ENCODE measurements around the gene FHL2. TPM values are rescaled to one million over a fixed set of nuclear protein-coding genes. Genes with fewer than 3 reads are reported as not detected.
A peak's percentile ranks its signal among the peaks of the same experiment; 100 is the strongest.

Gene FHL2
- total RNA-seq, 1 experiment from 2014 or later, result 195 TPM

DNA sequence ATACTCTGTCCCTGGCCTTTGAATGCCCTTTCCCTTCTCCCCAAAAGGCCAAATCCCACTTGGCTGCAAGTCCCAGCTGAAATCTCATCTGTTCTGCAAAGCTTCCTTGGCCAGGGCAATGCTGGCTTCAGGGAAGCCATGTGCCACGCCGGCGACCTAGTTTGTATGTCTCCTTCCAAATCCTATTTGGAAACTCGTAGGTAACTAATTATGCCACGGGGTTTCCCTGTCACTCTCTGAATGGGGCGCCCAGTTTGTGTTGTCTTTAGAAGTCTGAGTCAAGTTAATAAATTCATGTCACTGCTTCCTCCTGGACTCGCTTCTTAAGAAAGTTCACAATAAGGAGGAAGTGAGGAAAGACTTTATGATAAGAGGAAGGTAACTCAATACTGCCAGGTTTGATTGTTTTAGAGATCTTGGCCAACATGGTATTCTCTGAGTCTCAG lies 19.1 kb downstream of the FHL2 start:
- DNase-seq (ENCODE audit: low spot score), result no peak

DNA sequence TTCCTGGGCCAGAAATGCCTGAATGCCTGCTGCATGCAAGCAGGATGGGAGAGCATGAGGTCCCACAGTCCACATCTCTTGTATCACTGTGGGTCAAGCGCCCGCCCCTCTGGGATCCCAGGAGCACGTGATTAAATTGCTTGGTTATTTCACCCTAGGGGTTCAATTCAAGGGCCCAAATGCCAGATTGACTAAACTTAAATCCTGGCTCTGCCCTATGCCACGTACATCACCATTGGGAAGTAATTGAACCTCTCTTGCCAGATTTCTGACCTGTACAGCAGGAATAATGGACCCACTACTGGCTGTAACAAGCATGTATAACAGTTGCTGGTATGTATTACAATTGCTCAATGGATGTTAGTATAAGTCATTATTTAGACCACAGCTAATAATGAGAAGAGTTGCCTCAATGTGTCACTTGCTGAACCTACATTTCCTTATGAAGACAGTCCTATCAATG lies 19.9 kb downstream of the FHL2 start:
- DNase-seq (ENCODE audit: low spot score), result no peak

DNA sequence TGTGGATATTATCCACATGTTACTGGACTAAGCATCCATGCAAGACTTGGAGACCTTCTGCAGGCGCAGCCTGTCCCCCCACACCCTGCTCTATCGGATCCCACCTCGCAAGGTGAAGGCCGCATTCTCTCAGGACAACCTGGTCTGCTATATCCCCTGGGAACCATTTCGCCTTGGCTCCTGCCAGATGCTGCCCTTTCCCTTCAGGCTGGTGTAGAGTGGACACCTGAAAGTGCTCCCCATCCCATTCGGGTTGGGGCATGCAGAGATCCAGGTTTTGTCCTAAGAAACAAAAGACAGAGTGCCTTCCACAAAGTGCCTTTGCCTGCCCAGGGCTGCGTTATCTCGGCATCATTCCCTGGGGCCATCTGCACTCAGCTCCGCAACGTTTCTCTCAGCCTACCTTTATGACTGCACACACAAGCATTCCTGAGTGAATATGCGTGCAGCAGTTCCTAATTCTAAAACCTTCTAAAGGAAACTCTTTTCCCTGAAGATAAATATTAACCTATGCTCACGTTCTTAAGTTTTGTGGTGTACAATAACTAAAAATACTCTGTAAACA lies 20.5 kb downstream of the FHL2 start:
- no peak for DNase-seq (ENCODE audit: low spot score)

DNA sequence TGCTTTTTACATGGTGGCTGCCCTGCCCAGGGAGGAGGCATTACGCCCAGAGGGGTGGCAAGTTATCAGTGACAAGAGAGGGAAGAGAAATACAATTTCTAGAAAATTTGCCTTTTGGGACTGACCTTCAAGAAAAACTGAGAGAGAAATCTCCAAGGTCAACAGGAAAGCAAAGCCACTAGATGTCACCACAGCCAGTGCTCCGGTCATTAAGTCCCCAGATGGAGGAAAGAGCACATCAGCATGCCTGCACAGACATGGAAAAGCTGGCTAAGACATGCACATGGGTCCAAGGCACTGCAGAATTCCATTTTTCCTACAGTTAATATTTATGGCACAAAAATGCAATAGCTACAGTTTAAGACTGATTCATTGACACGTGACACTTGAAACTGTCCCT lies 21.0 kb downstream of the FHL2 start:
- no peak for DNase-seq (ENCODE audit: low spot score)

DNA sequence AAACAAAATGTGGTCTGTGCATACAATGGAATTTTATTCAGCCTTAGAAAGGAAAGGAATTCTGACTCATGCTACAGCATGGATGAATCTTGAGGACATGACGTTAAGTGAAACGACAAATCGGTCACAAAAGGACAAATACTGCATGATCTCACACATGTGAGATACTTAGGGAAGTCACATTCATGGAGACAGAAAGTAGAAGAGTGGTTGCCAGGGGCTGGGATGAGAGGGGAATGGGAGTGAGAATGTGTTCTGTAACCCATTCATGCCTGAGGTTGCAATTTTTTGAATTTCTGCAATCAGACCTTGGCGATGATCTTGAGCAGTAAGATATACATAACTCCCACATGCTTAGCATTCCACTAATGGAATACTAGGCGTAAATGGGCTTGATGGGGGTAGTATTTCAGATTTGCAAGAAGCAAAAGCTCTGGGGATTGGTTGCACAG lies 22.0 kb downstream of the FHL2 start:
- no peak for DNase-seq (ENCODE audit: low spot score)

DNA sequence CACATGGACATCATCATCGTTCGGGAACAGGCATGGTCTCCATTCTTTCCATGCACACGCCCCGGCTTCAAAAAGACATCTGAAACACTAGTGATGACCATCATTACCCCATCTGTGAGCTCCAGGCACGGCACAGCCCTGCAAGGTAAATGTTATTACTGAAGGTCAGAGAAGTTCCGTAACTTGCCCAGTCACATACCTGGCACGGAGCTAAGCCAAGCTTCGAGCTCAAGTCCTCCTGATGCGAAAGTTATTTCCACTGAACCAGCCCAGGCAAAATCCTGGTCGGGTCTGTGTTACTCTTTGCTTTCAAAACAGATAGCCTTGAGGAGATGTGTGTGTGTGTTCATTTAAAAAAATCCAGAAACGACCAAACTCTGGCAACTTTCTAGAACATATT lies 22.8 kb downstream of the FHL2 start:
- DNase-seq (ENCODE audit: low spot score), result no peak

DNA sequence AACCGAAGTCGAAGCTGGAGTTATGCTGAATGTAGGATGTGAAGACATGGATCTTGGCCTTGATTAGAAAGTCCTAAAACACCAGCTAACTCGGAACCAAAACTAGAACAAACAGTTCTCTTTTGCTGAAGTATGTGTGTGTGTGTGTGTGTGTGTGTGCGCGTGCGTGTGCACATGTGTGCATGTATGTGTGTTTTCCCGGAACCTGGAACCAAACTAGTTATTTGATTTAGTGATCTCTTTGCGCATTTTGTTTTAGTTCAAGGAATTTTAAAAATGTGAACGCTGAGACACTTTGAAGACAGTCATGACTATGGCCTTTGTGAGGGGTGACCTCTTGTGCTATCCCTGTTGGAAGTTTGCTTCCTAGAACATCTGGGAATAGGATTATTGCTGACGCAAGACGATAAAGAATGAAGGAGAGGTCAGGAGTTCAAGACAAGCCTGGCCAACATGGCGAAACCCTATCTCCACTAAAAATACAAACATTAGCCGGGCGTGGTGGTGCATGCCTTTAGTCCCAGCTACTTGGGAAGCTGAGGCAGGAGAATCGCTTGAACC lies 23.8 kb downstream of the FHL2 start:
- no peak for DNase-seq (ENCODE audit: low spot score)

DNA sequence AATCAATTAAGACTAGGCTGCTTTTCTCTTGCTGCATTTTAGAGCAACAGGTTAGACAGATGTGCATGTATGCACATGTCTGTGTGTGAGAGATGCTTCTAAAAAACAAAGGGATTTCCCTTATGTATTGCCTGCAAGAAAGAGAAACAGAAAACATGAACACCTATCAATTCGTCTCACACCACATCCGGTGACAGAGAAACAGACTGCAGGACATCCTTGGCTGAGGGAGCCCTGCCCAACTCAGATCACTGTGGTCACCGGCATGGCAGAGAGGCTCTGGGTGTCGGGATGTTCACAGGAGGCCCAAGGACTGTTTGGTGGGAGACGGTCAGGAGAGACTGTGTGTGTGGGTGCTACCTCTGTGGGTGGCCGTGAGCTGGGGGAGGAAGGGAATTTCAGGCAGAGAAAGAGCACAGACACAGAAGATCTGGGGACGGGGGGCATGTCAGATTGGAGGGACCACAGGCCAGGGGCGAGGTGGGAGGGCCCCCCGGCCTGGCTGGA lies 24.9 kb downstream of the FHL2 start:
- no peak for DNase-seq (ENCODE audit: low spot score)

DNA sequence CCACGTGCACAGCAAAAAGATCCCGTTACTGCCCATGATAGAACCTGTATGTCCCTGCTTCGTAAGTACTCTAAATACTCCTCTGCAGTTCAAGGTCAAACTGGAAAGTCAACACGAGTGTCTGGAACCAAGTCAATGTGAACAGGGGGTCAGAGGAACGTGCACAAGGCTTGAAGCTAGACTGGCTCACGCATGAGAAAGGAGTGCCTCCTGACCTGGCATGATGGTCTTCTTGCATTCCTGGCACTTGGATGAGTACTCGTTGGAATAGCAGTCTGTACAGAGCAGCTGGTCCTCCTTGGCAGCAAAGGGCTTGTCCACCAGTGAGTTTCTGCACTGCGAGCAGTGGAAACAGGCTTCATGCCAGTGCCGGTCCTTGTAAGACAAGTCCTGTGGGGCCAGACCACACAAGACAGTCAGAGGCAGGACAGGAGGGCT lies 25.5 kb downstream of the FHL2 start:
- no peak for DNase-seq (ENCODE audit: low spot score)

DNA sequence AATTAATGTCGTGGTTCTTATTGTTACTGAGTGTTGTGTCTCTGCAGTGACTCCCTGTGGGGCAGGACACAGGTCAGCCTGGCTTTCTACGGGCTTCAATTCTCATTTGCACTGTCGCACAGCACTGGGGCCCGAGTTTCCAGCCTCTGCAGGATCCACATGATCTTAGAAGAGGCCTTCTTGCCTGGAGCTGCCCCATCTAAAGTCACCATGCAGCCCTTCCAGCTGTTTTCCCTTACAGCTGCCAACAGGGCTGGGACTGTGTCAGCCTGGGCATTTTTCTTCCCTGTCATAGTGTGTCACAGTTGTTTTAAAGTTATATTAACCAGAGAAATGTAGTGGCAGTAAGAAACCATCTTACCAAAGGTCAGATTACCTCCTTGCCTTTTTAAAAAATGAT lies 27.0 kb downstream of the FHL2 start:
- DNase-seq (ENCODE audit: low spot score), result no peak

DNA sequence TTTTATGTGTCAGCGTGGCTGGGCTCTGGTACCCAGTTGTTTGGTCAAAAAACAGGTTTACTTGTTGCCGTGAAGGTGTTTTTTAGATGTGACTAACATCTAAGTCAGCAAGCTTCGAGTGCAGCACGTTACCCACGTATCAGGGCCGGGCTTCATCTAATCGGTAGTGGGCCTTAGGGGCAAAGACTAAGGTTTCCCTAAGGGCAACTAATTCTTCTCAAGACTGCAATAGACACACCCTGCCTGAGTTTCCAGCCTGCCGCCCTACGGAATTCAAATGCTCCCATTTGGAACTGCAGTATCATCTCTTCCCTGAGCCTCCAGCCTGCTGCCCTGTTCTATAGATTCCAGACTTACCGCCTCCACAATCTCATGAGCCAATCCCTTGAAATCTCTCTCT lies 27.7 kb downstream of the FHL2 start:
- no peak for DNase-seq (ENCODE audit: low spot score)

DNA sequence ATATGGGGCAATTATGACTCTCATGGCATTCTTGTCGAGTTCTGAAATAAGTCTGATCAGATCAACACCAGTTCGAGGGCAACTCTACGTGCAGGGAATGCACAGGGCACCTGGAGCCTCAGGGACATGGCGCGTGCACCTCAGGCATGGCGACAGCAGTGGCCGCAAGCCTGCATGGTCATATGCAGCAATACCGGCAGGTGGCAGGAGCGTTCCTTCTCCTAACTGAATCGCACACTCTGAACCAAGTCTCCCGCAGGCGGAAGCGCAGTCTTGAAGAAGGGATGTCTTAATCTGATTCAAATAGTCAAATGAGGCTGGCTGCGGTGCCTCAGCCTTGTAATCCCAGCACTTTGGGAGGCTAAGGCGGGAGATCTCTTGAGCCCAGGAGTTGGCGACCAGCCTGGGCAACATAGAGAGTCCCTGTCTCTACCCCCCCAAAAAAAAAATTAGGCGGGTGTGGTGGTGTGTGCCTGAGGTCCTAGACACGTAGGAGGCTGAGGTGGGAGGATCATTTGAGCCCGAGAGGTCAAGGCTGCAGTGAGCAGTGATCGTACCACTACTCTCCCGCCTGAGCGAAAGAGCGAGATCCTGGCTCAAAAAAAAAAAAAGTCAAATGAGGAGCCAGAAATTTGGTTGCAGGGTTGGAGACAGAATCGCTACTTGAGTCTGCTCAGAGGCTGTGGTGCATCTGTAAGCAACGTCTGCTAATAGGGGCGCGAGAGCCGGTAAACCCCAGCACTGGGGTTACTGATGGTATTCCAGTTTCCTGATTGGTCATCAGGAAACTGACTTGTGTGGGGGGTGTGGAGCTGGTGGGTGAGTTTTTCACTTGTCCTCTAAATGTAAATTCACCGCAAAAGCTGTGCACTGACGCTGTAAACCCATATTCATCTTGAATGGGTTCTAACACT lies 28.8 kb downstream of the FHL2 start:
- DNase-seq (ENCODE audit: low spot score), result peak; percentile 43

DNA sequence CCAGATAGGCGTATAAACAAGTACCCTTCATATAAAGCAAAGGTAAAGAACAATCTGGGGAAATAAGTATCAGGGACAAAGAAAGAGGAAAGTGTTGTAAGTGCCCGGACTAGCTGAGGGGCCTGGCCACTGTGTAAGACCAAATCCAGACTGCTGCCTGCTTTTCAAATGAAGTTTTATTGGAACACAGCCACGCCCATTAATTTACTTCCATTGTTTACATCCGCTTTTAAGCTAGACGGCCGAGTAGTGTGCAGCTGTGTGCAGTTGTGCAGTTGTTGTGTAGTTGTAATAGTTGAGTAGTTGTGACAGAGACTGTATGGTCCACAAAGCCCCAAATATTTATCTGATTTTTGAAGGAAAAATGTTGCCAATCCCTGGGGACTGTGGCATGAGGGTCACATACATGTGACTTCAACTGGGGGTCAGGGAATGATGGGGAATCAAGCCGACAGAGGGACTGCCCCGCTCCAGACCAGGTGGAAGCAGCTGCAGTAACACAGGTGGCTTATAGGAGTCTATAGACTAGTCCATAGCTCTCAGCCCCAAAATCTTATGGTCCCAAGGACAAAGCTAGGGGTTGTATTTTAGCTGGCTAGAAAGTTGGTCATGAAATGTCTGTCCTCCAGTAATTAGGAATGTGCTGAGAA lies 30.0 kb downstream of the FHL2 start:
- DNase-seq (ENCODE audit: low spot score), result no peak

DNA sequence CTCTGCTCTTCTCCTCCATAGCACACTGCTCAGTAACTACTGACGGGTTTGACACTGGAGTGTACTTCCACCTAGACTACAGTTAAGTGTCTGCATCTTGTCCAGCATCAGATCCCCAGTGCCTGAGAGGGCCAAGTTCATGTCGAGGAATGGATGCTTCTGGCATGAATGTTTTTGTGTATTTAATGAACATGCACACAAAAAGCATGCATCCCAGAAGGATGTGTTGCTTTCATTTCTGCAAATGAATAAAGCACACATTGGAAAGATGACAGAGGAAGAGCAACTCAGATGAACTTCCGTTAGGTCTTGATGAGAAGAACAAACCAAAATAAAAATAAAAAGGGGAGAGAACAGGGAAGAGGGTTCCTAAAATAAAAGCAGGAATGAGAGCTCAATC lies 33.6 kb downstream of the FHL2 start:
- DNase-seq (ENCODE audit: low spot score), result no peak

DNA sequence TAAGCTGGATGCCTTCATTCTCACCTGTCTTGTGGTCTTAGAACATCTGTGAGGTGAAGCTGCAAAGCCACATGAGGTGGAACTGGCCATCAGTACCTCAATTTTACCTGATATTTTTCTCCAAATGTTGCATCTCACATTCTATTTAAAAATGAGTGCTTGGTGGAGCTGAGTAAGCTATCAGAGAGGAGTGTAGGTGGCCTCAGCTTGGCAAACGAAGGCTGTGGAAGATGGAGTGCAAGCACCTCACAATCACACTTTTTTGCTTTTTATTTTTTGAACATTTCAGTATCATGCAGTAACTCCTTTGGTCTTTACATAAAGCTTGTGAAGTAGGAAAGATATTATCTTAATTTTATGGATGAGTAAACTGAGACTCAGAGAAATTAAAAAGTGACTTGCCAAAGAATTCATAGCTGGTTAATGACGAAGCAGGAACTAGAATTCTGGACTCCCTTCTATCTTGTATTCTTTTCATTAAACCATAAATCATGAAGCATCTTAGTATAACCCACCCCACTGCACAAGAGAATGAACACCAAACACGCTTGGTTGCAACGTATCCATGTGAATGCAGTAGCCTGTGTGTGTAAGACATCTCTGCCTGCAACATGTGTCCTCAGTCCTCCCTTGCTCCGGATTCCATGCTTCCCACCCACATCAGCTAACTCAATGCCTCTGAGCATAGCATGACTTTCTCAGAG lies 34.3 kb downstream of the FHL2 start:
- DNase-seq (ENCODE audit: low spot score), result no peak

DNA sequence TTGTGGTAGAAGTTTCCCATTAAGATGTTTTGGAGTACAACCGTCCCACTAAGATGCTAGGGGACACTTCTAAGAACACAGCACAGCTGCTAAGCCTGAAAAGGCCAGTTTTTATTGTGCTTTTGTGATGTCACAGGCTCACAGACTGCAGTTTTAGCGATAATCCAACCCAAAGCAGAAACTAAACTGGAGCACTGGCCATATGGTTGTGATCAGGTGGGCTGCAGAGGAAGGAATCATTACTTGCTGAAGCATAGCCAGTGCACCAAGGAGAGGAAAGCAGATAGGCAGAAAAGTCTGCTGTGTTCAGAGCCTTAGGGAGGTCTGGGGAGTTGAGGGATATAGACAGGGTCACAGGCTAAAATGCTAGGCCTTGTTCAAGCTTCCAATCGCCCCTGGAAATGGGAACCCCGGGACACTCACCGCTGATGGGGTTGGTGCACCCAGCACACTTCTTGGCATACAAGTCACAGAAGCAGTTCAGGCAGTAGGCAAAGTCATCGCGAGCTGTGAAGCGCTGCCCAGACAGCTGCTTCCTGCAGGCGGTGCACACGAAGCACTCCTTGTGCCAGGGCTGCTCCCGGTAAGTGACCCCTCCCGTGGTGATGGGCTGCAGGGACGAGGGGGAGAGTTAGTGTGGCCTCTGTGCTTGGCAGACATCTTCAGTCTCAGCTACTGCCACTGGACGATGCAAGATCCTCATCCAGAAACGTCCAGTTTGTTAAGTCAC lies 35.8 kb downstream of the FHL2 start:
- no peak for DNase-seq (ENCODE audit: low spot score)

DNA sequence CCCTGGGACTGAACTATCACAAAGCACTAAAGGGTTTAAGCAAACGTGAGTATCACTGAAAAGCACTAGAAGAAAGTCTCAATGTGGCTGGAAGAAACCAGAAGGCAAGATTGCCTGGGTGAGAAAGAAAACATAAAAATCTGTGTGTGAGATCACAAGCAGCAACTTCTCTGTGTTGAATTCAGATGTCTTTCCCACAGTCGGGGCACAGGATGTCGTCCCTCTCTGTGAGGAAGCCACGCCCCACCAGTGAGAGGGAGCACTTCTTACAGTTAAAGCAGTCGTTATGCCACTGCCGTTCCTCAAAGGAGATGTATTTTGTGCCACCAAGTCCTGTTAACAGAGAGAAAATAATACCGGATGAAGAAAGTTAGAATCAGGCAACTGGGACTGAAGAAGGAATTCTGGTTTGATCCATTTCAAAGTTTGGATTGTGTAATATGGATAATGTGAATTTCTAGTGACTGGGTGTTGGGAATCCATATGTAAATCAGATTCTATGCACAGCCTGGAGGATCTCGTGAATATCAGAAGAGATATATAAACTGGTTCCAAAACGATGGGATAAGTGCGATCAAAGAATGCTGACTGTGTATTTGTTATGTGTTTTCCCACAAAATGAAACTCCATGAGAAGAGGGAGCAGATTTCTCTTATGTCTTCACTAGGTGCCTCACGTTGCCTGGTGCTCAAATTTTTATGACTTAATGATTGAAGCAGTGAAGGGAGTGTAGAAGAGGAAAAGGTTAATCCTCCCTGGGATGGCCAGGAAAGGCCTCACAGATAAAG lies 37.6 kb downstream of the FHL2 start:
- no peak for DNase-seq (ENCODE audit: low spot score)

DNA sequence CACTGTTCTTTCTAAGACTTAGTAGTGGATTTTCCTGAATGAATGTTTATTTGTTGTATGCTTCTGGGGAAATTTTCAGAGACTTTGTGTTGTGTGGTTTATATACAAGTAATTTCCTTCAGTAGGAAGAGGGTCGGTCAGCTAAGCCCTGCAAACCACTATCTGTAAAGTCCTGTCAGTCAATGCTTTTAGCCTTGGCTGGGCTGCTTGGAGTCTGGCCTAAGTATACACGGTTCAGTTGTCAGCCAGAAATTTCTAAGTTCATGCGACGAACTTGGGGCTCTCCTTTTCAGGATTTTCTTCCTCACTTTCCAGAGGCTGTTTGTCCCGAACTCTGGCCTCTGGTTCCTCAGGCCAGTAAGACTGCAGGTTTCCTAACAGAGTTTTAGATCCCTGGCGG lies 40.3 kb downstream of the FHL2 start:
- DNase-seq (ENCODE audit: low spot score), result no peak

DNA sequence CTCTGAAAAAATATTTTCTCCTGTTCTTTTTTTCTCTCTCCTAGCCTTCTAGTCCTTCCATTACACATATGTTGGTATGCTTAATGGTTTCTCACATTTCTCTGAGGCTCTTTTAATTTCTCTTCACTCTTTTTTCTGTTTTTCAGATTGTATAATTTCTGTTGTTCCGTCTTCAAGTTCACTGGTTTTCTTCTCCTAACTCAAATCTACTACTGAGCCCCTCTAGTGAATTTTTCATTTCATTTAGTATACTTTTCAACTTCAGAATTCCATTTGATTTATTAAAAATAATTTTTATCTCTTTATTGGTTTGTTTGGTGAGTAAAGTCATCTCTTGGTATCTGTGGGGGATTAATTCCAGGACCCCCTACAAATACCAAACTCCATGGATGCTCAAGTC lies 41.7 kb downstream of the FHL2 start:
- DNase-seq (ENCODE audit: low spot score), result no peak

Measured in H4 (cell line).